ENCODE data around the gene CERK.
A peak's percentile ranks its signal among the peaks of the same experiment; 100 is the strongest.

The CERK gene

DNA sequence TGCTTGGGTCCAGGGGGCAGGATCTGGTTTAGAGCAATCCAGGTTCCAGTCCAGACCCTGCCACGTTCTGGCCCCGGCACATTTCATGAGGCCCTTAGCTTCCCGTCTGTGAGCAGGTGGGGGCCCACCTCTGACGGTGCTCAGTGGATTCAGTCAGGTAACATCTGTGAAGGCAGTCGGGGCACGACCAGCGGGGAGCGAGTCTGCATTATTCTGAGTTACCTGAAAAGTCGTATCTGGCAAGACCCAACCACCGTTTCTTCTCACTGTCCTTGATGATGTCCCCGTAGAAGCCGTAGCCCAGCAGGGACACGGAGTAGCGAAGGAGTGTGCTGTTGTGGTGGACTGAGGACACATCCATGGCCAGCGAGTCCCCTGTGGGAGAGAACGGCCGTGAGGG is 39.0 kb downstream of the CERK start:
- no peak for DNase-seq (ENCODE audit: low spot score)

- no peak for DNase-seq (ENCODE audit: low spot score)
These were observed 40.1 kb downstream of the CERK start for GRCh38 chr22:46697811-46698515.

- no peak for DNase-seq (ENCODE audit: low spot score)
These were observed 41.4 kb downstream of the CERK start for GRCh38 chr22:46696614-46697013.

DNA sequence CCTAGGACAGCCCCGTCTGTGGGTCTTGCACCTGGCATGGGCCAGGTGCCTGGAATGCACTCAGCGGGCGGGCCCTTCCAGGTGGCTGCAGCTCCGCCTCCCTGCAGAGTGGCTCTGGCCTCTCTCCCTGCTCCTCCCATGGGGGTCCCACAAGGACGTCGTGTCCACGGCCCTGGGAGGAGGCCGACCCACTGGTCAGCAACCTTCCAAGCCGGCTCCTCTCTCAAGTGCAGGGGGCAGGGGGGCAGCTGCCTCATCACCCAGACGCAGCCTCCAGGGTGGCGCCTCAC is 41.9 kb downstream of the CERK start:
- no peak for DNase-seq (ENCODE audit: low spot score)

DNA sequence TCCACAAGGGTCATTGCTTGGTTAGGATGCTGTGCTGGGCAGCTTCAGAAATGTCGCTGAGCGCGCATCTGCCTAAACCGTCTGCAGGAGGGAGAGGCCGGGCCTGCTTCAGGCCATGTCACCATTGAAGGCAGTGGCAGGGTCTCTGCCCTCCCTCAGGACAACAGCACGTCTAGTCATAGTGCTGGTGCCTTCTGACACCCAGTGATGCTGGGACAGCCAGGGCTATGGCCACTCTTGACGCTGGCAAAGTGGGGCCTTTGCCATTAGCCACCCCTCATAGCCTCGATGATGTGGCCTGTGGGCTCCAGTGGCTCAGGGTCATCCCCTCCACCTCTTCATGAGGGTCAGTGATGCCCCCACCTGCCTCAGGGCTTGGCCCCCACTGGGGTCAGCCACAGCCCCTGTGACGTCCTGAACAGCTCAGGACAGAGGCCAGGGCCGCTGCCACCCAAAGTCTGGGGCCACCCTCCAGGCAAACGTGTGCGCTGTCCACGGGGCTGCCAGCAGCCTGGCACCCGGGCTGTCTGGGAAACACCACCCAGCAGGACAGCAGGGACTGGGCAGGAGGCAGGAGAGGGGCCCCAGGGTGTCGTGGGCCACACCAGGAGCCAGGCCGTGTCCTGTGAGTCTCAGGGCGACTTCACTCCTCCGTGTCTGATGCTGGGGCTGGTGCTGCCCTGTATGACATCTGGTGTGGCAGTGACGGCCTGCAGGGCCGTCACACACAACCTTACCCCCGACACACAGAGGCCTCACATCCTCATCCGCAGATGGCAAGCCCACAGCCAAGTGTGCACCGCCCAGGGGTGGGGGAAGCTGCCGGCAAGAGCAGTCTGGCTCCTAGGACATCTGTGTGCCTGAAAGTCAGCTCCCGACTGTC is 42.5 kb downstream of the CERK start:
- no peak for DNase-seq (ENCODE audit: low spot score)

GRCh38 chr22:46694416-46695170 is 43.5 kb downstream of the CERK start:
- DNase-seq (ENCODE audit: low spot score): no peak

DNA sequence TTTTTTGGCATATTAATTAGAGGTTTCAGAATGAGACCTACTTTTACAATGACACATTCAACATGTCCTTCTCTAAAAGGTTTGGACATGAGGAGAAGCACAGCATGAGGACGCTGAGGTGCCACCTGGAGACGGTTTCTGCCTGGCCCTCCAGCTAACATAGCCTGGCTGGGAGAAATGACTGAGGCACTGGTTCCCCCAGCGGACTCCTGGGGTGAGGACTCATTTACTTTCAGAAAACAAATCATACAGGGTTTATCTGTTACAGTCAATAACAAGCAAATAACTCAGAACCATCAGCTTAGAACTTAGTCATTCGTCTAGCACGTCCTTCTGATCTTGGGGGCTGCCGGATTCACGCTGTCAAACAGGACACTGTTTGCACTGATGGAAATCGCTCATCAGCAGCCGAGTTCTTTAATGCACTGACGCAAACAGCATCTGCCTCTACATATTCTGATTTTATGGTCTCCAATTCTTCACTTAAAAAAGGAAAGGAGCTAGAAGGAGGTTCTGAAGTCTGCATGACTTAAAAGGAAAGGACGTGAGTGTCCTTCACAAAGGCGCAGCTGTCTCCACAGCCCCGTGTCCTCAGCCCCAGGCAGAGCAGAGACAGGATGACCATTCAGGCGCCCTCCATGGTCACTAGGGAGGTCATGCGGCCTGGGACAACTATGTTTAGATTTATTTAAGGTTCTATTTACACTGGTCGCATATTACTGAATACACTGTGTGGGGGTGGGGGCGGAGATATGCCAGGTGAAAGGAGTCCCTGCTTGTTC is 44.2 kb downstream of the CERK start:
- DNase-seq (ENCODE audit: low spot score): no peak

GRCh38 chr22:46691571-46691970 is 46.5 kb downstream of the CERK start:
- DNase-seq (ENCODE audit: low spot score): no peak

GRCh38 chr22:46690146-46690545 is 47.9 kb downstream of the CERK start:
- no peak for DNase-seq (ENCODE audit: low spot score)

- no peak for DNase-seq (ENCODE audit: low spot score)
These were observed 49.1 kb downstream of the CERK start for GRCh38 chr22:46688949-46689348.

DNA sequence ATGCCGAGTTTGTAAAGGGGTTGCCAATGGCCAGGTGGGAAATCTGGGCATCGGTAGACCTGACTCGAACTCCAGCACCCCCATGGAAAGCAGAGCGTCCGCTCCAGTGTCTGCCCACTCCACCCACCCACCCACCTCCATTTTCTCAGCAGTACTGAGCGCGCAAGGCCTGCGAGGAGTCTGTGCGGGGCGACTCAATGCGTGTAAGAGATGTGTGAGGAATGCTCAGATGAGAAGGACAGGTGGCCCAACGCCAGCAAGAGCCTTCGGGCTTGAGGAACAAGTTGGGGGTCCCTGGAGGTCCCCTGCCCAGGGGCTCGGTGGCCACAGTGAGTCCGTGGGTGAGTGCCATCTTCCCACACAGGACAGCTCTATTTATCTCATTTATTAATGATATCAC is 50.6 kb downstream of the CERK start:
- DNase-seq (ENCODE audit: low spot score): no peak

DNA sequence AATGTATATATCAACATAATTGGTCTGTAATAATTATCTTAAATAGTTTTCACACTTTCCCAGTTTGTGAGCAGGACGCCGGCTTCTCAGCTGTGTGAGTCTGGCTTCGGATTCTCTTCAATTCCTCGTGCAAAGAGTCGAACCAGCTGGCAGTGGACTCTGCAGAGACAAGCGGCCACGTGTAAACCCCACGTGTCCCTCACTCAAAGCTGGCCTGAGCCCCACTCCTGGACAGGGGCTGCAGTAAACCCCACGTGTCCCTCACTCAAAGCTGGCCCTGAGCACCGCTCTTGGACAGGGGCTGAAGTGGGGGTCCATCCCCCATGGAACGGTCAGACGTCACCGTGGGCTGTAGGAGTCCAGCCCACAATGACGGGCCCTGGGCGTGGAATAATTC is 51.0 kb downstream of the CERK start:
- no peak for DNase-seq (ENCODE audit: low spot score)

GRCh38 chr22:46686221-46687047 is 51.6 kb downstream of the CERK start:
- DNase-seq (ENCODE audit: low spot score): no peak

DNA sequence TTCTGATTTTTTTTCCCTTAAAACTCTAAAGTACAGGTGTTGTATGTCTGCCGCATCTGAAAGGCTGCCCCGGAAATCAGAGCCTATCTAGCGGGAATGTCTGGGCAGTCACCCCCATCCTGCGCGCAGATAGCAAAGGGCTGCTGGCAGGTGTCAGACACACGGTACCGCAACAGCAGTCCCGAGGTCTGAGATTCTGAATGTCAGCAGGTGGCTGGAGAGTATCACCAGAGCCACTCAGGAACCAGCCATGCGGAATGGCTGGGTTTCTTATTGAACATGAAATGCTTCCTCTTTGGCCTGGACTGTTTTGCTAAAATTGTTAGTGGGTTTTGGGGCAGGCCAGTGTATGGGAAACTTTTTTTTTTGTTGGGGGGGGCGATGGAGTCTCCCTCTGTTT is 53.3 kb downstream of the CERK start:
- no peak for DNase-seq (ENCODE audit: low spot score)

DNA sequence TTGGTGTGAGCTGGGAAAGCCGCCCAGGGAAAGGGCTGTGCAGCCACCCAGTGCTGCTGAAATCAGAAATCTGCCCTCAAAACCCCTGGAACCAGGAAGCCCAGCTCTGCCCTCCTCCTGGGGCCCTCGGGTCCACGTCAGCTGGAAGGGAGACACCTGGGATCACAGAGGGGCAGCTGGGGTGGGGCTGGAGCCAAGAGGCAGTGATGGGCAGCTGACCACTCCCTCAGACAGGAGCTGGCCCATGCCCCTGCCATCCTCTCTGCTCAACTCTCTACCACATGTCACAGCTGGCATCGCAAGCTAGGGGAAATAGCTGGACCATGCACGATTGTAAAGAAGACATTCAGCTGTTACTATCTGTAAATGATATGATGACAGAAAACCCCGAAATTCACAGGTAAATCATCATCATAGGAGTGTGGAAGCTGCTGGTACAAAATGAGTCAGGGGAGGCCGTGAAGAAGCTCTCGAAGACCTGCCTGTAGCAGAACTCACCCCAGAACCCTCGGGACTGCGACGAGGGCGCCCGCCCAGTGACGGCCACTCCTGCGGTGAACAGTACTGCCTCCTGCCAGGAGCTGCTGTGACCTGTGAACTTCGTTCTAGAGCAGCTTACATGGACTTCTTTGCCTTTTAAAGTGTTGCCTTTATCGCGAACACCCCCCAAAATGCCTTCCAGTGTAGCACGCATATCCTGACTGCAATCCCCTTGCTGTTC is 55.9 kb downstream of the CERK start:
- DNase-seq (ENCODE audit: low spot score): no peak

DNA sequence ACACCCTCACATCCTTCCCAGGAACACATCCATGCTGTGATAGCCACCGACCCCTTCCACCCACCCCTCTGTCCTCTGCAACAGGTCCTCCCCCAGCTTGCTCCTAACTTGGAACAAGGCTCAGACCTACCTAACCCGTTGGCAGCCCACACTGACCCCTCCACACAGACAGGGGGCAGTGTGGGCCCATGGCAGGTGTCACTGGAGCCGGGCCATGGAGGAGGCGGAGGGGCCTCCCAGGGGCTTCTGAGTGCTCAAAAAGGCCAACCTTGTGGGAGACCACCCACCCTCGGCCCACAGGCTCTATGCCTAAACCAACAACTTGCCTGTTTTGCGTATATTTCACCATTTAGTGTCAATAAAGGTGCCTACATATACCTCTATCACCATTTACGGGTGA is 57.0 kb downstream of the CERK start:
- DNase-seq (ENCODE audit: low spot score): peak; percentile 15

DNA sequence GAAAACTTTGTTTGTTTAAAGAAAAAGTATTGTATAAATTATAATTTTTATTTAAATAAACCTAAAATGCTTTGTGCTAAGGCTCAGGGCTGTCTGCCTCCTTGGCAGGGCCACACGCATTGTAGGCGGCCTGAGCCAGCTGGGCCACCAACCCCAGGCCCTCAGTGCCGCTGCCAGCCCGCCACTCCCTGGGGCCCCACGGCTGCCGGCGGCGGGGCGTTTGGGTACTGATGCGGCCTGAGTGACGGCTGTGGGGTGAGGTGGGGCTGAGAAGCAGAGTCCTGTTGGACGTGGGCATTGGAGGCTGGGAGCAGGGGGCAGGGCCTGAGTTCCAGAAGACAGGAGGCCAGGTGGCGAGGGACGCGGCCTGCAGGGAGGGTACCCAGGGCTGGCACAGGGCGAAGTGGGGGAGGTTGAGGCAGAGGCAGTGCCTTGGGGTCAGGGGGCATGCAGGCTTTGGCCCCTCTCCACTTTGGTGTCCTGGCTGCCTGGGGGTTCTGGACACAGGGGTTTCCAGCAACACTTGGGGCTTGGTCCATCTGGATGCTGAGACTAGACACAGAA is 58.3 kb downstream of the CERK start:
- DNase-seq (ENCODE audit: low spot score): no peak

- DNase-seq (ENCODE audit: low spot score): no peak
These were observed 59.0 kb downstream of the CERK start for GRCh38 chr22:46678785-46679700.

DNA sequence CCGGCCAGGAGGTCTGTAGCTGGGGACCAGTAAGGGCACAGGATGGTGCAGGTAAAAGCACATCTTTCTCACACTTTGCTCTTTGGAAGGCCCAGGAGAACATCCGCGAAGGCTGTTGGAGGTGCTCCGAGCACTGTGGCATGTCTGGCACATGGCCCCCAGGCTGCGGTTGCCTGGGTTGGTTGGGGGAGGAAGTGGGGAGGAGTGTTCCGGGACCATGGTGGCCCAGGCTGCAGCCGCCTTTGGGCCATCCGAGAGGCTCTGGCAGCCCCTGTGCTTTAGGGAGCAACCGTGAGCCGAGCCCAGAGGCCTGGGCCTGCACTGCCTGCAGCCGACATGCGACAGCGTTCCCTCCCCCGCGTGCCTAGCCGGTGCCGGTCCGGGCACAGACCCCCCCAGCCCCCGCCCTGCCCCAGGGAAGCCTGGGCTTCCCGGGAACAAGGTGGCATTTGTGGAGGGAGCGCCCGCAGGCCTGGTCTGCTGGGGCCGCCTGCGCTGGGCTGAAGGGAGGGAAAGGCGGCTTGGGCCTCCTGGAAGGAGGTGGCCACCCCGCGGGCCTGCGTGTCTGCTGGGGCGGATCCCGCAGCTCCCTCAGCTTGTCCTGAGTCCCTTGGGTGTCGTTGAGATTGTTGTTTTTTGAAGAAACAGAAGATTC is 59.9 kb downstream of the CERK start:
- no peak for DNase-seq (ENCODE audit: low spot score)

All from CD4-positive, alpha-beta T cell treated with Interleukin-2 at 100 ng/mL for 4 hours (primary cell).